Activated naive CD4-positive, alpha-beta T cell (primary cell): ENCODE measurements around the gene SUPT3H.
"Not testable (repeated sequence)": the region's sequence is repeated elsewhere in the genome, so short reads cannot be mapped to it uniquely, and the experiment has no call there.

ENCODE experiments used
- DNase-seq, 4 experiments: peaks; one replicate each; lab custom pipeline; 2025; lab: John Stamatoyannopoulos, UW

SUPT3H gene

GRCh38 chr6:44949596-44950201 is 428.0 kb downstream of the SUPT3H start:
- DNase-seq = no peak

GRCh38 chr6:44943541-44943940 is 434.2 kb downstream of the SUPT3H start:
- no peak for DNase-seq

- DNase-seq = no peak
Measured at GRCh38 chr6:44942798-44943197, 434.9 kb downstream of the SUPT3H start.

- no peak for DNase-seq
Measured at GRCh38 chr6:44942201-44942600, 435.5 kb downstream of the SUPT3H start.

GRCh38 chr6:44940367-44940766 is 437.4 kb downstream of the SUPT3H start:
- DNase-seq = no peak

GRCh38 chr6:44935693-44936300 is 441.9 kb downstream of the SUPT3H start:
- DNase-seq = no peak

- no peak for DNase-seq
Measured at GRCh38 chr6:44933108-44933507, 444.6 kb downstream of the SUPT3H start.

- DNase-seq = peak in 1 of 4 experiments; percentile 5
Measured at GRCh38 chr6:44932651-44933091, 445.1 kb downstream of the SUPT3H start.

GRCh38 chr6:44931385-44931784 is 446.3 kb downstream of the SUPT3H start:
- no peak for DNase-seq

- DNase-seq = no peak
Measured at GRCh38 chr6:44926556-44926955, 451.2 kb downstream of the SUPT3H start.

- no peak for DNase-seq
Measured at GRCh38 chr6:44925100-44925739, 452.5 kb downstream of the SUPT3H start.

- no peak for DNase-seq
Measured at GRCh38 chr6:44923444-44923843, 454.3 kb downstream of the SUPT3H start.

GRCh38 chr6:44921798-44922197 is 455.9 kb downstream of the SUPT3H start:
- DNase-seq = no peak

GRCh38 chr6:44920952-44921491 is 456.7 kb downstream of the SUPT3H start:
- no peak for DNase-seq

GRCh38 chr6:44918671-44919296 is 458.9 kb downstream of the SUPT3H start:
- no peak for DNase-seq

- DNase-seq = no peak
Measured at GRCh38 chr6:44917430-44917829, 460.3 kb downstream of the SUPT3H start.

- no peak for DNase-seq
Measured at GRCh38 chr6:44915111-44915510, 462.6 kb downstream of the SUPT3H start.

- no peak for DNase-seq
Measured at GRCh38 chr6:44914141-44914540, 463.6 kb downstream of the SUPT3H start.

GRCh38 chr6:44906761-44907160 is 471.0 kb downstream of the SUPT3H start:
- DNase-seq = no peak

GRCh38 chr6:44900358-44900757 is 477.4 kb downstream of the SUPT3H start:
- DNase-seq = not testable (repeated sequence)

- DNase-seq = no peak
Measured at GRCh38 chr6:44898296-44898930, 479.3 kb downstream of the SUPT3H start.

- DNase-seq = no peak
Measured at GRCh38 chr6:44897316-44897715, 480.4 kb downstream of the SUPT3H start.
